Keratinocyte (primary cell): ENCODE measurements around the gene LHPP. TPM values are rescaled to one million over a fixed set of nuclear protein-coding genes. Genes with fewer than 3 reads are reported as not detected.

Experiments
- DNase-seq: peaks from one replicate; pipeline ENCODE4 v3.0.0-alpha.2; 2011; ENCODE audit warnings: low read depth, missing footprints, low spot score
- FAIRE-seq: peaks from 2 replicates; lab custom pipeline; 2011; peaks lifted over from hg19 to GRCh38; lab: Jason Lieb, UNC
- H2AFZ ChIP-seq: 2 replicates; pipeline ENCODE4 v1.6.0; 2012; ENCODE audit warnings: low read length, control low read depth, inconsistent platforms; ENCODE audit not compliant: control insufficient read depth
- H3K27ac ChIP-seq: 2 replicates; pipeline ENCODE4 v1.5.1; 2011; ENCODE audit warnings: low read length; ENCODE audit not compliant: control insufficient read depth, insufficient read depth
- H3K27me3 ChIP-seq: 3 replicates; pipeline ENCODE4 v1.6.0; 2011; ENCODE audit warnings: low read length; ENCODE audit not compliant: control insufficient read depth, insufficient read depth; ENCODE audit errors: extremely low read depth
- H3K36me3 ChIP-seq, 2 experiments: 2 replicates in 1 of 2; 3 replicates in 1 of 2; pipeline ENCODE4 v1.5.1; 2011; ENCODE audit warnings: low read length in 2 of 2, mild to moderate bottlenecking in 1 of 2; ENCODE audit not compliant: control insufficient read depth in 2 of 2, insufficient read depth in 2 of 2; ENCODE audit errors: extremely low read depth in 1 of 2
- H3K4me1 ChIP-seq: 3 replicates; pipeline ENCODE4 v1.5.1; 2011; ENCODE audit warnings: low read length; ENCODE audit not compliant: control insufficient read depth, insufficient read depth; ENCODE audit errors: extremely low read depth
- H3K4me2 ChIP-seq: 3 replicates; pipeline ENCODE4 v1.6.0; 2011; ENCODE audit warnings: low read depth, low read length; ENCODE audit not compliant: control insufficient read depth, insufficient read depth; ENCODE audit errors: extremely low read depth
- H3K4me3 ChIP-seq, 3 experiments: fragments of 200-600 bp in 1 of 3; sonication (generic) in 1 of 3; 2 replicates in 2 of 3; 3 replicates in 1 of 3; pipeline ENCODE4 v1.5.1; 2011 to 2016; ENCODE audit warnings: low read length in 3 of 3, mild to moderate bottlenecking in 3 of 3, control low read depth in 2 of 3, inconsistent platforms in 1 of 3, low read depth in 1 of 3, mixed read lengths in 1 of 3, mixed run types in 1 of 3, moderate library complexity in 1 of 3; ENCODE audit not compliant: control insufficient read depth in 2 of 3, insufficient read depth in 2 of 3; ENCODE audit errors: extremely low read depth in 1 of 3
- H3K79me2 ChIP-seq: 2 replicates; pipeline ENCODE4 v1.6.0; 2012; ENCODE audit warnings: low read length; ENCODE audit not compliant: control insufficient read depth, insufficient read depth
- H3K9ac ChIP-seq: 3 replicates; pipeline ENCODE4 v1.6.0; 2011; ENCODE audit warnings: low read length; ENCODE audit not compliant: control insufficient read depth, insufficient read depth; ENCODE audit errors: extremely low read depth
- H3K9me1 ChIP-seq: 3 replicates; pipeline ENCODE4 v1.6.0; 2011; ENCODE audit warnings: low read length; ENCODE audit not compliant: control insufficient read depth, insufficient read depth; ENCODE audit errors: extremely low read depth
- H3K9me3 ChIP-seq: 2 replicates; pipeline ENCODE4 v1.5.1; 2012; ENCODE audit warnings: low read depth, low read length; ENCODE audit not compliant: control insufficient read depth
- H4K20me1 ChIP-seq: 3 replicates; pipeline ENCODE4 v1.6.0; 2011; ENCODE audit warnings: low read length; ENCODE audit not compliant: control insufficient read depth, insufficient read depth; ENCODE audit errors: extremely low read depth
- EZH2 ChIP-seq: IDR thresholded peaks from one replicate; pipeline ENCODE4 v1.6.1; 2012; ENCODE audit warnings: inconsistent platforms, mild to moderate bottlenecking, low read length, moderate library complexity
- dilution Hi-C: fragments of 300-500 bp; cut with MboI; formaldehyde crosslinking; loops from one replicate; pipeline ENCODE4 v1.7.0; 2020; ENCODE audit warnings: low sequenced_read_pairs; ENCODE audit not compliant: extremely low pct_ligation_motif_present
- polyA plus RNA-seq, 5 experiments: library from polyadenylated mRNA; depleted of rRNA in 3 of 5; stranded (reverse) in 3 of 5; stranded (forward) in 1 of 5; unstranded in 1 of 5; fragments of >200 nt; gene quantifications; 1 replicate in 1 of 5; 2 replicates in 3 of 5; 3 replicates in 1 of 5; pipeline versions ENCODE4 v1.2.1 to v1.2.3, GENCODE V29; 2011 to 2012; ENCODE audit warnings: missing spikeins in 2 of 5, low read depth in 1 of 5, low replicate concordance in 1 of 5
- TF ChIP-seq, protein P1 (sequence below), 3 experiments: IDR thresholded peaks in 1 of 3; conservative IDR thresholded peaks in 1 of 3; optimal IDR thresholded peaks in 1 of 3; 2 replicates in 2 of 3; 3 replicates in 1 of 3; pipeline versions ENCODE3 to v1.5.1; 2011; ENCODE audit warnings: low read length in 3 of 3, mild to moderate bottlenecking in 3 of 3, moderate library complexity in 2 of 3, control low read depth in 1 of 3, inconsistent platforms in 1 of 3; ENCODE audit not compliant: insufficient read depth in 2 of 3; ENCODE audit errors: extremely low read depth in 1 of 3

The LHPP gene
- polyA plus RNA-seq, 1 donor (not counting 4 experiments of a cell fraction or from before 2014, with no cell fraction given), result 13.1 TPM

DNA sequence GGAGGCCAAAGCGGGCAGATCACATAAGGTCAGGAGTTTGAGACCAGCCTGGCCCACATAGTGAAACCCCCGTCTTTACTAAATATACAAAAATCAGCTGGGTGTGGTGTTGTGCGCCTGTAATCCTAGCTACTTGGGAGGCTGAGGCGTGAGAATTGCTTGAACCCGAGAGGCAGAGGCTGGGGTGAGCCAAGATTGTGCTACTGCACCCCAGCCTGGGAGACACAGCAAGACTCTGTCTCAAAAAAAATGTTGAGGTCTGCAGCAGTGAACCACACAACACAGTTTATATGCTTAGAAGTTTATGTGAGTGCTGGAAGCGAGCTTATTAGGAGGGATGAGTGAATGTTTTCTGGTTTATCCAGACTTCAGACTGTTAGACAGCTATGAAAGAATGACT lies 10.4 kb downstream of the LHPP start:
- Histone ChIP-seq H4K20me1 (no peaks in the 10 kb centered on the region), H3K4me2 (no peak overlapping the region), H3K9ac (no peak overlapping the region), H3K4me1 (no peaks in the 10 kb centered on the region), H3K79me2 (peaks cover 9% of the 10 kb centered on the region), H3K36me3 (peaks cover 0 to 4% of the 10 kb centered on the region in 2 experiments), H3K9me3 (no peaks in the 10 kb centered on the region), H3K9me1 (peaks cover 2% of the 10 kb centered on the region), H3K27me3 (no peaks in the 10 kb centered on the region), H3K27ac (no peak overlapping the region), H2AFZ (no peak overlapping the region), H3K4me3 (no peak overlapping the region)
- dilution Hi-C loops, result no loop called here
- FAIRE-seq (no peak), DNase-seq (no peak)
- no peak for TF ChIP-seq EZH2
- TF ChIP-seq, protein P1, sequence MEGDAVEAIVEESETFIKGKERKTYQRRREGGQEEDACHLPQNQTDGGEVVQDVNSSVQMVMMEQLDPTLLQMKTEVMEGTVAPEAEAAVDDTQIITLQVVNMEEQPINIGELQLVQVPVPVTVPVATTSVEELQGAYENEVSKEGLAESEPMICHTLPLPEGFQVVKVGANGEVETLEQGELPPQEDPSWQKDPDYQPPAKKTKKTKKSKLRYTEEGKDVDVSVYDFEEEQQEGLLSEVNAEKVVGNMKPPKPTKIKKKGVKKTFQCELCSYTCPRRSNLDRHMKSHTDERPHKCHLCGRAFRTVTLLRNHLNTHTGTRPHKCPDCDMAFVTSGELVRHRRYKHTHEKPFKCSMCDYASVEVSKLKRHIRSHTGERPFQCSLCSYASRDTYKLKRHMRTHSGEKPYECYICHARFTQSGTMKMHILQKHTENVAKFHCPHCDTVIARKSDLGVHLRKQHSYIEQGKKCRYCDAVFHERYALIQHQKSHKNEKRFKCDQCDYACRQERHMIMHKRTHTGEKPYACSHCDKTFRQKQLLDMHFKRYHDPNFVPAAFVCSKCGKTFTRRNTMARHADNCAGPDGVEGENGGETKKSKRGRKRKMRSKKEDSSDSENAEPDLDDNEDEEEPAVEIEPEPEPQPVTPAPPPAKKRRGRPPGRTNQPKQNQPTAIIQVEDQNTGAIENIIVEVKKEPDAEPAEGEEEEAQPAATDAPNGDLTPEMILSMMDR (optimal IDR thresholded peaks at IDR 0.05 in 1 of 3, IDR thresholded peaks at IDR 0.05 in 1 of 3, conservative IDR thresholded peaks at IDR 0.05 in 1 of 3; ENCODE audit: extremely low read depth in 1 of 3, insufficient read depth in 2 of 3, low read length in 3 of 3), result no peak

DNA sequence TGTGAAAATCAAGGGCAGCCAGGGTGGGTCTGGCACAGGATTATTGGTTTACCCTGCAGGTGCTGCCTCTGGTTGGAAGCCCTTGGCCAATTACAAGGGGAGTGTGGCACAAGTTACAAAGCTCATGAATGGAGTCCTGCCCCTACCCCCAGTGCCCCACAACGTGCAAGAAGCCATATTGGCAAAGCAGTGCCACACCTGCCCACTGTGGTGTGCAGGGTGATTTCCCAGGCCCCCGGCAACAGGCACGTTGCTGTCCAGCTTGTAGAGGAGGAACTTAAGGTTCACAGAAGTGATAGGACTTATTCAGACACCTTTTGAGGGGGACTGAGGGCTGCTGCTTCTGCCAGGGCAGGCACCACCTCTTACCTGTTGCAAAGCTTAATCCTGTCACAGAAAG lies 11.4 kb downstream of the LHPP start:
- H3K9me1 ChIP-seq, result peaks cover 2% of the 10 kb centered on the region
- peaks cover 0 to 4% of the 10 kb centered on the region in 2 experiments for H3K36me3 ChIP-seq
- peaks cover 7% of the 10 kb centered on the region for H3K4me1 ChIP-seq
- H3K9me3 ChIP-seq, result no peaks in the 10 kb centered on the region
- no peak overlapping the region for H3K4me3 ChIP-seq
- TF ChIP-seq, protein P1 (optimal IDR thresholded peaks at IDR 0.05 in 1 of 3, IDR thresholded peaks at IDR 0.05 in 1 of 3, conservative IDR thresholded peaks at IDR 0.05 in 1 of 3; ENCODE audit: extremely low read depth in 1 of 3, insufficient read depth in 2 of 3, low read length in 3 of 3), result no peak
- no peak for TF ChIP-seq EZH2
- DNase-seq, result no peak
- H3K27ac ChIP-seq, result no peak overlapping the region
- no peaks in the 10 kb centered on the region for H4K20me1 ChIP-seq
- dilution Hi-C loops, result no loop called here
- no peak overlapping the region for H2AFZ ChIP-seq
- H3K27me3 ChIP-seq, result no peaks in the 10 kb centered on the region
- peaks cover 8% of the 10 kb centered on the region for H3K79me2 ChIP-seq
- no peak for FAIRE-seq
- no peak overlapping the region for H3K4me2 ChIP-seq
- no peak overlapping the region for H3K9ac ChIP-seq
